ENCODE data around the gene KRT8.

KRT8 gene

DNA sequence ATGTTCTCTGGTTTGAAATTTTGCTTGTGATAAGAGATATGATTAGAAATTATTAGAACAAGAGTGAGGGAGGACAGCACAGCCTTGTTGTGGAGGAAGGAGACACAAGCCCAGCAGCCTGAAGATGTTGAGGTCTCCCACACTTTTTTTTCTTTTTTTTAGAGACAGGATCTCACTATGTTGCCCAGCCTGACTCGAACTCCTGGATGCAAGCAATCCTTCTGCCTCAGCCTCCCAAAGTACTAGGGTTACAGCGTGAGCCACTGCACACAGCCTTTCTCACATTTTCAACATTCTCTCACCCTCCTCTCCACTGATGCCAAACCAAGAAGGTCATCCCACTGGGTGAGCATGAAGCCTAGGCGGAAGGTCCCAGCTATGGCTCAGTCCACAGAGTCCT, 4.9 kb upstream of the KRT8 start:
- H3K36me3 ChIP-seq (ENCODE audit: control insufficient read depth, insufficient read depth, low read length, severe bottlenecking) = no peaks in the 10 kb centered on the region
- no peak overlapping the region for H3K4me3 ChIP-seq (ENCODE audit: low read length)
- H3K9me3 ChIP-seq (ENCODE audit: control insufficient read depth, low read length) = no peaks in the 10 kb centered on the region
- no peak overlapping the region for H3K9ac ChIP-seq (ENCODE audit: low read length)
- peaks cover 7% of the 10 kb centered on the region for H3K4me1 ChIP-seq (ENCODE audit: control insufficient read depth, insufficient read depth, low read length)
- DNase-seq (ENCODE audit: low read depth) = no peak
- peaks cover 11% of the 10 kb centered on the region for H3K27me3 ChIP-seq (replicated peaks; ENCODE audit: control insufficient read depth, insufficient read depth, low read length)

DNA sequence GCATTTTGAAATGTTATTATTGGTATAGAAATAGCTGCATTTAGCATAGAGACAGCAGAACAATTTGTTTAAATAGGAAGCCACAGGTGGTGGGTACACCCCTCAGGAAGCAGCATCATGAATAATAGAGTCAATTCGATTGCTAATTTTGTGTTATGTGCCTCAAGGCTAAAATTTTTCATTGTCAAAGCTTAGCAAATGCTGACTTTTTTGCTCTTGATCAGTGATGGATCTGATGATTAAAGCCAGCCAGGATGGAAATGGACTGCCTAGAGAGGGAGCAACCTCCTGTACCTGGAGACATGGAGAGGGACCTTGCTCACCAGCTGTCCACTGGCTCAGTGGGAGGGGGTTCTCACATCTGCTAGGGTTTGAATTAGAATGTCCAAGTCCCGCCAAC, 4.5 kb upstream of the KRT8 start:
- H3K4me1 ChIP-seq (ENCODE audit: control insufficient read depth, insufficient read depth, low read length) = peaks cover 7% of the 10 kb centered on the region
- DNase-seq (ENCODE audit: low read depth) = no peak
- no peak overlapping the region for H3K4me3 ChIP-seq (ENCODE audit: low read length)
- H3K27me3 ChIP-seq (replicated peaks; ENCODE audit: control insufficient read depth, insufficient read depth, low read length) = peaks cover 7% of the 10 kb centered on the region
- H3K36me3 ChIP-seq (ENCODE audit: control insufficient read depth, insufficient read depth, low read length, severe bottlenecking) = no peaks in the 10 kb centered on the region
- H3K9ac ChIP-seq (ENCODE audit: low read length) = no peak overlapping the region
- H3K9me3 ChIP-seq (ENCODE audit: control insufficient read depth, low read length) = no peaks in the 10 kb centered on the region

DNA sequence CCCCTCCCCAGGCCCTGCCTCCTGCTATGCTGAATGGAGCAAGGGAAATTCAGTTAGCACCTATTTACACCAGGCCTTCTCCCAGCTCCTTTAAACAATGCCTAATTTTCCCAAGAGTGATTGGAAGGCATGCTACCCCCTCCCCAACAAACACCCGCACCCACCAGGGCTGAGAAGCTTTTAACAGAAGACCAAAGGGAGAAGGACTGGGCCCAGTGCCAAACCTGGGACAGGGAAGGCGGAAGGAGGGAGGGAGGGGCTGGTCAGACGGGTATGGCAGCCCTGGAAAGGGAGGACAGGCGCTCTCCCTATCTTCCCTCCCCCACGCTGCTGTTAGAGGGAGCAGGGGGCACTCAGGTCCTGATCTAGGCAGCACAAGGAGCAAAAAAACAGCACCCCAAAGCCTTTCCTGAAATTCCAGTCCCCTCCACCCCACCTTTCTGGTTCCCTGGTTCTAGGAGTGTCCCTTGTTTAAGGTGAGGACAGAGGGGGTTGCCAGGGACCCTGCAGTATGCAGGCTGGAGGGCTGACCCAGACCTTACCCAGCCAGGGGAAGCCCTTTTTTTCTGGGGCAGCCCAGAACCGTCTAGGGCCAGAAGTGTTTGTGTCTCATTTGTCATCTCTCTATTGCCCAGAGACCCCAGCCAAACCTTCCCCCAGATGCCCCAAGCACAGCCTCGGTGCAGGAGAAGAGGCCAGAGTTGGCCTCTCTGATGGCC, 2.4 kb upstream of the KRT8 start:
- Histone ChIP-seq H3K9ac (ENCODE audit: low read length) (no peak overlapping the region), H3K27me3 (replicated peaks; ENCODE audit: control insufficient read depth, insufficient read depth, low read length) (no peaks in the 10 kb centered on the region), H3K4me1 (ENCODE audit: control insufficient read depth, insufficient read depth, low read length) (peaks cover 11% of the 10 kb centered on the region), H3K36me3 (ENCODE audit: control insufficient read depth, insufficient read depth, low read length, severe bottlenecking) (no peaks in the 10 kb centered on the region), H3K9me3 (ENCODE audit: control insufficient read depth, low read length) (no peaks in the 10 kb centered on the region), H3K4me3 (ENCODE audit: low read length) (no peak overlapping the region)
- DNase-seq (ENCODE audit: low read depth) = no peak

DNA sequence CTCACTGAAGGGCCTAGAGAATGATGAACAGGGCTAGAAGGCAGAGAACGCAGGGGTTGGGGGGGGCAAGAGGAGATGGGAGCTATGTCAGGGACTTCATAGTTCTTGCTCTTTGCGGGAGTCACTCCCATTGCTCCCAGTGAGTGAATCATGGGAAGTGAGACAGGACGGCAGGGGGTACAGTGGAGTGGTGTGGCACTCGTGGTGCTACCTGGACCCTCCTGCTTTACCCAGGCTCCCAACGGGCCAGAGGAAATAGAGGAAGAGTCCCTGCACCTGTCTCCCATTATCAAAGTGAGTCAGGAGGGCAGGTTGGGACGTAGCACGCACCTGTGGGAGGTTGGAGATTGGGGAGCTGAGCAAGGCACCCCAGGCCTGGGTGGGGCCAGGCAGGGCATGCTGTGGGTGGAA, 1.3 kb upstream of the KRT8 start:
- DNase-seq (ENCODE audit: low read depth) = no peak
- no peak overlapping the region for H3K4me3 ChIP-seq (ENCODE audit: low read length)
- peaks cover 11% of the 10 kb centered on the region for H3K4me1 ChIP-seq (ENCODE audit: control insufficient read depth, insufficient read depth, low read length)
- H3K36me3 ChIP-seq (ENCODE audit: control insufficient read depth, insufficient read depth, low read length, severe bottlenecking) = no peaks in the 10 kb centered on the region
- H3K9me3 ChIP-seq (ENCODE audit: control insufficient read depth, low read length) = no peaks in the 10 kb centered on the region
- H3K9ac ChIP-seq (ENCODE audit: low read length) = no peak overlapping the region
- no peaks in the 10 kb centered on the region for H3K27me3 ChIP-seq (replicated peaks; ENCODE audit: control insufficient read depth, insufficient read depth, low read length)

DNA sequence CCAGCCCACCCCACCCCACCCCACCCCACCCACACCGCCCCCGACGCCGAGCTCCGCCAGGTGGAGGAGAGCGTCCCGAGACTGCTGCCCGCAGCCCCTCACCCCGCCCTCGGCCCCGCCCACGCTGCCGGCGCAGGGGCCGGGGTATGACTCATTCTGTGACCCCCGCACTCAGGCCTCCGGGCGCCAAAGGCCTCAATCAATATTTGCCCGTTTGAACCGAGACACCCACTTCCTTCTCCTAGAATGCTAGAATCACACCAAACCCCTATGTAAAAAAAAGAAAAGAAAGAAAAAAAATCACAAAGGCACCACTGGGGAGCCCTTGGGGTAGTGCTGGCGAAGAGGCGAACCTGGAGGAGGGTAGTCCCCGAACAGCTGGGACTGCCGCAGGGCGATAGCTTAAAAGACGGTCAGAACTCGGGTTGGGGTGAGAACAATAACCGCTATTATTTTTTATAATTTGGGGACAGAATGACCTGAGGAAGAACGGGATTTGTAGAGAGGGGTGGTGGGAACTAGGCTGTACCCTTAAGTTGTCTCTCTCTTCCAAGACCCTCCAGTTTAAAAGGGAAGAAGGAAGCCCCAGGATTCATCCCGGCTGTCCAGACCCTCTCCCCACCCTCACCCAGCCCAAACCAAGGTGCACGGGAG, 894 bp downstream of the KRT8 start:
- H3K4me1 ChIP-seq (ENCODE audit: control insufficient read depth, insufficient read depth, low read length) = peaks cover 11% of the 10 kb centered on the region
- no peak overlapping the region for H3K4me3 ChIP-seq (ENCODE audit: low read length)
- H3K36me3 ChIP-seq (ENCODE audit: control insufficient read depth, insufficient read depth, low read length, severe bottlenecking) = no peaks in the 10 kb centered on the region
- no peaks in the 10 kb centered on the region for H3K9me3 ChIP-seq (ENCODE audit: control insufficient read depth, low read length)
- peak; percentile 46 for DNase-seq (ENCODE audit: low read depth)
- H3K27me3 ChIP-seq (replicated peaks; ENCODE audit: control insufficient read depth, insufficient read depth, low read length) = no peaks in the 10 kb centered on the region
- H3K9ac ChIP-seq (ENCODE audit: low read length) = peak overlapping the region; percentile 34

DNA sequence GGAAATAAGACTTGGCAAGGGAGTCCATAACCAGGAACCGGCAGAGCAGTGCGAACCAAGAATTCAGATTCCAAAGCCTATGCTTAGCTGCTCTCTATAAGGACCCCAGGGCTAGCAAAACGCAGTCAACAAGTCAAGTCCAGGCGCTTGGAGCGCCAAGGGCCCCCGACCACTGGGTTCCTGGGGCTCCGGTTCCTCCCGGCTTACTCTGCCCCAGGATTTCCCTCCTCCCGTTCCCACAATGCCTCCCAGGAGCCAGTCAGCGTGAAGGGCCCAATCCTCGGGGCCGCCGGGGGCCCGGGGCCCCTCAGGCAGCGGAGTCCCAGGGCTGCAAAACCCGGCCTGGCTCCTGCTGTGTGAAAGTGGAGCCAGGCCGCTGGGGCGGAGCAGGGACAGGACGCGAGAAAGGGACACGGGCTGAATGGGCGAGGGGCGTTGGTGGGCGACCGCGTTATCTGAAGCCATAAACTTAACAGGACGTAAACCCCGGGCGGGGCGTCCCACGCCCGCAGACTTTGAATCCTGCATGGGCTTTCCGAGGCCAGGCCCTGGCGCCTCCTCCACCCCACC, 1.5 kb downstream of the KRT8 start:
- DNase-seq (ENCODE audit: low read depth) = peak; percentile 62
- H3K9ac ChIP-seq (ENCODE audit: low read length) = peak overlapping the region; percentile 56
- peak overlapping the region; percentile 69 for H3K4me3 ChIP-seq (ENCODE audit: low read length)
- H3K4me1 ChIP-seq (ENCODE audit: control insufficient read depth, insufficient read depth, low read length) = peaks cover 11% of the 10 kb centered on the region
- no peaks in the 10 kb centered on the region for H3K36me3 ChIP-seq (ENCODE audit: control insufficient read depth, insufficient read depth, low read length, severe bottlenecking)
- H3K27me3 ChIP-seq (replicated peaks; ENCODE audit: control insufficient read depth, insufficient read depth, low read length) = no peaks in the 10 kb centered on the region
- no peaks in the 10 kb centered on the region for H3K9me3 ChIP-seq (ENCODE audit: control insufficient read depth, low read length)

DNA sequence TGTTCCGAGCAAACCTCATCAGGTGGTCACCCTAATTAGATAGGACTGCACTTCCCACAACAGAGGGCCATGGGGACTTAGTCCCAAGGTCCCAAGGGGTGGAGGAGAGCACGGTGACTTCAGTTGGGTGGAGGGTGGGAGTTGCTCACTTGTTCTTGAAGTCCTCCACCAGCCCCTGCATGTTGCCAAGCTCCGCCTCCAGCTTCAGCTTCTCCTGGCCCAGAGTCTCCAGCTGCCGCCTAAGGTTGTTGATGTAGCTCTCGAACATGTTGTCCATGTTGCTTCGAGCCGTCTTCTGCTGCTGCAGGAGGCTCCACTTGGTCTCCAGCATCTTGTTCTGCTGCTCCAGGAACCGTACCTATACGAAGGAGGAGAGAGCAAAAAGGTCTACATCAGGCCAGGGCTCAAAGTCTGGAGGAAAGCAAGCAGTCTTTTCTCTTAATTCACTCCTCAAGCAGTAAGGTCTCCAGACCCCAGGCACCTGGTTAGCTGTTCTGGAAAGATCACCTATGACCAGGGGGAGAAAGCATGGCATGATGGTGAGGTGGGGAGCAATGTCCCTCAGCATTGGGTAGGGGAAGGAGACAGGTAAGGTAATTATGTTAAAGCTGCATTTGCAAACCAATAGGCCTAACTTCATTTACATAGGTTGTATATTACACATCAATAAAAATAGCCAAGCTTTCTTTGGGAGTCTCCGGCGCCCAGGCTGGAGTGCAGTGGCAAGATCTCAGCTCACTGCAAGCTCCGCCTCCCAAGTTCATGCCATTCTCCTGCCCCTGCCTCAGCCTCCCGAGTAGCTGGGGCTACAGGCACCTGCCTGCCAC, 2.9 kb downstream of the KRT8 start:
- H3K27me3 ChIP-seq (replicated peaks; ENCODE audit: control insufficient read depth, insufficient read depth, low read length) = no peaks in the 10 kb centered on the region
- H3K36me3 ChIP-seq (ENCODE audit: control insufficient read depth, insufficient read depth, low read length, severe bottlenecking) = no peaks in the 10 kb centered on the region
- no peak for DNase-seq (ENCODE audit: low read depth)
- H3K9ac ChIP-seq (ENCODE audit: low read length) = no peak overlapping the region
- H3K4me1 ChIP-seq (ENCODE audit: control insufficient read depth, insufficient read depth, low read length) = peaks cover 5% of the 10 kb centered on the region
- H3K4me3 ChIP-seq (ENCODE audit: low read length) = no peak overlapping the region
- no peaks in the 10 kb centered on the region for H3K9me3 ChIP-seq (ENCODE audit: control insufficient read depth, low read length)

DNA sequence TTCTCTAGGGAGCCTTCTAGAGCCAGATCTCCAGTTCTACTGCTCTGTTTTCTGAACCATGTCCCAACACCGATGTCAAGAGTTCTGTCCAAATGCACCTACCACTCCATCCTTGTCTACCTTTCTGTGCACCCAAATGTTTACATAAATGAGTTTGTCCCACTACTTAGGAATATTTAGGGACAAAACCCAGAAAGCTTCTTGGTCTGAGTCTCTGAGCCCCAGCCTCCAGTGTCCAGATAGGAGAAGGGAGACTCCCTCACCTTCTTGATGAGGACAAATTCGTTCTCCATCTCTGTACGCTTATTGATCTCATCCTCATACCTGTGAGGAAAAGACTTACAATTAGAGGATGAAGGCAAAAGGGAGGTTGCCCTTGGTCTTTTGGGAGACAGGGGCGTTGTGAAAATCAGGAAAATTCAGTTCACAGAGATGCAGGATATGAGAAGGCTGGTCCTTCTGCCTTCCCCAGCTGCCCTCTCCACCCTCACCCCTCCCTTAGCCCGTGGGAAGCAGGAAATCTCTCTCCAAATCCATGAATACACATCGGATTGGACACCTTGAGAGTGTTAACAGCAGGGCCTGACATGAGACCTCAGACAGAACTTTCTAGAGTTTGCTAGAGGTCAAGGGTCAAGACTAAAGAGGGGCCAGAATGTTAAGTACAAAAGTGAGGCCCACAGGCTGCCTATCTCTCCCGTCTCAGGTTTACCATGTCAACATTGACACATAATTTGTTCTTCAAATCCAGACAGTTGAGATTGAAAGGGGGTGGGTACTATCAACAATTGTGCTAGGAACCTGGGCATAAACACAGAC, 3.8 kb downstream of the KRT8 start:
- Histone ChIP-seq H3K36me3 (ENCODE audit: control insufficient read depth, insufficient read depth, low read length, severe bottlenecking) (no peaks in the 10 kb centered on the region), H3K9me3 (ENCODE audit: control insufficient read depth, low read length) (no peaks in the 10 kb centered on the region), H3K4me1 (ENCODE audit: control insufficient read depth, insufficient read depth, low read length) (peaks cover 5% of the 10 kb centered on the region), H3K4me3 (ENCODE audit: low read length) (no peak overlapping the region), H3K27me3 (replicated peaks; ENCODE audit: control insufficient read depth, insufficient read depth, low read length) (no peaks in the 10 kb centered on the region), H3K9ac (ENCODE audit: low read length) (no peak overlapping the region)
- no peak for DNase-seq (ENCODE audit: low read depth)

DNA sequence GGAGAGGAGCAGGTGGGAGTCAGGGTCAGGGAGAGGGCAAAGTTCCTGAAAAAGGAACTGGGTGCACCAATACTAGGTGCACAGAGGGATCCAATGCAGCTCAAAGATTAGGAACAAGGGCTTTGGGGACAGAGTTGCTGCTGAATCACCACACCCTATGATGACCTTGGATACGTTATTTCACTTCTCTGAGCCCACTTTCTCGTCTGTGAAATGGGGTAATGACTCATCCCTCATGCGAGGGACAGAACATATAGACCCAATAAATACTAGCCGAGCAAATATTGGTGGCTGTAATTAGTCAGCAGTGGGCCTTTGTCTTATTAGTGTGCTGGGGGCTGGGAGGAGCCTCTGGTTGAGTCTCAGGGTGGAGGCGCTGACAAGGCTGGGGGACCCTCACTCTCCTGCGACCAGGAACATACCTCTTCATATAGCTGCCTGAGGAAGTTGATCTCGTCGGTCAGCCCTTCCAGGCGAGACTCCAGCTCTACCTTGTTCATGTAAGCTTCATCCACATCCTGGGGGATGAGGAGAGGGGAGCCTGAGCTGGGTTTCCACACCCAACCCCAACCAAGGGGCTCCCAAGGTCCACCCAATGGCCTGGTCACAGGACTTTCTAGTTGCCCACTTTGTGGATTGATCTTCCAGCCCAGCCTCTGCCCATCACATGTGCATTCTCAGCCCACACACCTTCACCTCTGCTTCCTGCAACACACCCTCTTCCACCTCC, 4.5 kb downstream of the KRT8 start:
- Histone ChIP-seq H3K36me3 (ENCODE audit: control insufficient read depth, insufficient read depth, low read length, severe bottlenecking) (no peaks in the 10 kb centered on the region), H3K9ac (ENCODE audit: low read length) (no peak overlapping the region), H3K9me3 (ENCODE audit: control insufficient read depth, low read length) (no peaks in the 10 kb centered on the region), H3K4me1 (ENCODE audit: control insufficient read depth, insufficient read depth, low read length) (peaks cover 5% of the 10 kb centered on the region), H3K4me3 (ENCODE audit: low read length) (no peak overlapping the region), H3K27me3 (replicated peaks; ENCODE audit: control insufficient read depth, insufficient read depth, low read length) (peaks cover 3% of the 10 kb centered on the region)
- no peak for DNase-seq (ENCODE audit: low read depth)

DNA sequence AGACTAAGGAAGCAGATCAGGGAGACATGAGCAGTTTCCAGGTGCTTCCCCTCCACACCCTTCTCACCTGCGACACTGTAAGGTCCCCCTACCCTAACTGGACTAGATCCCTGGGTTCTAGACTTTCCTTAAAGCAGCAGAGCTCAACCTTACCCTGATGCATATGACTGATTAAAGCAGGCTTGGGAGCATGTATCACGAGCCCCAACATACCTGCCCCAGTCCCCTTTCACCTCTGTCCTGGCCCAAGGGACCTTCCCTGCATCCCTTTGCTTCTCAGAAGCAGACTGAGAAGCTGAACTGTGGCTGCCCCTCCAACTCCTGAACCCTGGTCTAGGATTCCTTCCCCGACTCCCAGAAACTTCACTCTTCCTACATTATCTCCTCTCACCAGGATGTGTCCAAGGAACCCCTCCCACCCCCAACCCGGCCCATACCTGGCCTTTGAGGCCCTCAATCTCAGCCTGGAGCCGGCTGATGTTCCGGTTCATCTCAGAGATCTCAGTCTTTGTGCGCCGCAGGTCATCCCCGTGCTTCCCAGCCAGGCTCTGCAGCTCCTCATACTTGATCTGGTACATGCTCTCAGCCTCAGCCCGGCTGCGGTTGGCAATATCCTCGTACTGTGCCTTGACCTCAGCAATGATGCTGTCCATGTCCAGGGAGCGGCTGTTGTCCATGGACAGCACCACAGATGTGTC, 5.4 kb downstream of the KRT8 start:
- H3K9ac ChIP-seq (ENCODE audit: low read length) = no peak overlapping the region
- H3K36me3 ChIP-seq (ENCODE audit: control insufficient read depth, insufficient read depth, low read length, severe bottlenecking) = no peaks in the 10 kb centered on the region
- H3K4me3 ChIP-seq (ENCODE audit: low read length) = no peak overlapping the region

More for the DNA sequence above, 5.4 kb downstream of the KRT8 start:
- Histone ChIP-seq H3K27me3 (replicated peaks; ENCODE audit: control insufficient read depth, insufficient read depth, low read length) (peaks cover 3% of the 10 kb centered on the region), H3K9me3 (ENCODE audit: control insufficient read depth, low read length) (no peaks in the 10 kb centered on the region), H3K4me1 (ENCODE audit: control insufficient read depth, insufficient read depth, low read length) (peaks cover 5% of the 10 kb centered on the region)
- DNase-seq (ENCODE audit: low read depth) = no peak
